ENCODE results near the gene UNC45A.

DNA sequence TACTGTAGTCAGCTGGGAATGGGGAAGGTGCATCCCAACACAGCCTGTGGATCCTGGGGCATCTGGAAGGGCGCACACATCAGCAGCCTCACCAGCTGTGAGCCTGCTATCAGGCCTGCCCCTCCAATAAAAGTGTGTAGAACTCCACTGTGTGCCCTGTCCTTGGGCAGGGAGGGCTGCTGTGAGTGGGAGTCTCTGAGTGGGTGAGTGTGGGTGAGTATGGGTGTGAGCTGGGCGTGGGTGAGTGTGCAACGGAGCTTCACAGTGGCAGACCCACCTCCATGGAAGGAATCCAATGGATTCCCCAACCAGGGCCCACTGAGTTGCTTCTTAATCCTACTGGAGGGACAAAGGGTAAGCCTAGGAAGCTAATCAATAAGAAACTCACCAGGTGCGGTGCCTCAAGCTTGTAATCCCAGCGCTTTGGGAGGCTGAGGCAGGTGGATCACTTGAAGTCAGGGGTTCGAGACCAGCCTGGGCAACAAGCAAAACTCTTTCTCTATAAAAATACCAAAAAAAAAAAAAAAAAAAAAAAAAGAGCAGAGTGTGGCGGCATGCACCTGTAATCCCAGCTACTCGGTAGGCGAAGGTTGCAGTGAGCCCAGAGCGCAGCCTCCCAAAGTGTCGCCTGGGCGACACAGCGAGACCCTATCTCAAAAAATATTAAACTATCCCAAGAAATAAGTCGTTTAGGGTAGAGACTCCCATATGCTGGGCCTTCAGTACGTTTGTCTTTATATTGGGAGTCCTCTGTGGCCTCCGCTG is 19.0 kb downstream of the UNC45A start:
- TF ChIP-seq, protein P1, sequence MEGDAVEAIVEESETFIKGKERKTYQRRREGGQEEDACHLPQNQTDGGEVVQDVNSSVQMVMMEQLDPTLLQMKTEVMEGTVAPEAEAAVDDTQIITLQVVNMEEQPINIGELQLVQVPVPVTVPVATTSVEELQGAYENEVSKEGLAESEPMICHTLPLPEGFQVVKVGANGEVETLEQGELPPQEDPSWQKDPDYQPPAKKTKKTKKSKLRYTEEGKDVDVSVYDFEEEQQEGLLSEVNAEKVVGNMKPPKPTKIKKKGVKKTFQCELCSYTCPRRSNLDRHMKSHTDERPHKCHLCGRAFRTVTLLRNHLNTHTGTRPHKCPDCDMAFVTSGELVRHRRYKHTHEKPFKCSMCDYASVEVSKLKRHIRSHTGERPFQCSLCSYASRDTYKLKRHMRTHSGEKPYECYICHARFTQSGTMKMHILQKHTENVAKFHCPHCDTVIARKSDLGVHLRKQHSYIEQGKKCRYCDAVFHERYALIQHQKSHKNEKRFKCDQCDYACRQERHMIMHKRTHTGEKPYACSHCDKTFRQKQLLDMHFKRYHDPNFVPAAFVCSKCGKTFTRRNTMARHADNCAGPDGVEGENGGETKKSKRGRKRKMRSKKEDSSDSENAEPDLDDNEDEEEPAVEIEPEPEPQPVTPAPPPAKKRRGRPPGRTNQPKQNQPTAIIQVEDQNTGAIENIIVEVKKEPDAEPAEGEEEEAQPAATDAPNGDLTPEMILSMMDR (IDR thresholded peaks at IDR 0.05) = no peak
- TF ChIP-seq POLR2A (IDR thresholded peaks at IDR 0.05) = no peak
- TF ChIP-seq EP300 (IDR thresholded peaks at IDR 0.05) = no peak

All from ovary (tissue), 3 donors.